H1 (cell line): Measurements from ENCODE around the gene FMN2. TPM values are rescaled to one million over a fixed set of nuclear protein-coding genes. Genes with fewer than 3 reads are reported as not detected.

Source experiments
- CTCF ChIA-PET: fragments of 300-600 bp; sonication (Branson Sonifier 250); formaldehyde crosslinking; loops from one replicate; lab custom pipeline; 2021; ENCODE audit not compliant: partially characterized antibody; lab: Charles Lee
- POLR2A ChIA-PET: fragments of 300-600 bp; sonication (Branson Sonifier 250); formaldehyde crosslinking; loops from one replicate; lab custom pipeline; 2021; ENCODE audit warnings: inconsistent platforms; ENCODE audit not compliant: partially characterized antibody; lab: Charles Lee
- DNase-seq, 2 experiments: peaks; one replicate each; pipeline versions ENCODE4 v3.0.0 to v3.0.0-alpha.2; 2010 to 2022; ENCODE audit warnings: low spot score in 2 of 2, low read depth in 1 of 2, mixed read lengths in 1 of 2
- FAIRE-seq: peaks from 2 replicates; lab custom pipeline; 2011; peaks lifted over from hg19 to GRCh38; lab: Jason Lieb, UNC
- H2AFZ ChIP-seq: 2 replicates; pipeline ENCODE4 v1.8.1; 2012; ENCODE audit warnings: low read length, inconsistent platforms
- H2AK5ac ChIP-seq: 2 replicates; pipeline ENCODE4 v1.6.1; 2013; ENCODE audit warnings: low read depth, low read length
- H2BK120ac ChIP-seq: replicated peaks from 2 replicates; pipeline ENCODE3; 2013; ENCODE audit warnings: low read depth, low read length, inconsistent platforms
- H2BK12ac ChIP-seq: 2 replicates; pipeline ENCODE4 v1.6.1; 2013; ENCODE audit warnings: low read depth, low read length
- H2BK15ac ChIP-seq: 2 replicates; pipeline ENCODE4 v1.6.1; 2013; ENCODE audit warnings: low read length
- H2BK20ac ChIP-seq: 2 replicates; pipeline ENCODE4 v1.6.1; 2013; ENCODE audit warnings: low read length
- H2BK5ac ChIP-seq: 2 replicates; pipeline ENCODE4 v1.6.1; 2013; ENCODE audit warnings: low read depth, low read length
- H3K14ac ChIP-seq: 2 replicates; pipeline ENCODE4 v1.6.1; 2013; ENCODE audit warnings: inconsistent platforms; ENCODE audit not compliant: insufficient read length
- H3K18ac ChIP-seq: 2 replicates; pipeline ENCODE4 v1.6.1; 2013; ENCODE audit warnings: low read length; ENCODE audit errors: extremely low read depth
- H3K23ac ChIP-seq: 2 replicates; pipeline ENCODE4 v1.6.1; 2013; ENCODE audit warnings: inconsistent platforms; ENCODE audit not compliant: insufficient read length
- H3K23me2 ChIP-seq: 2 replicates; pipeline ENCODE4 v1.6.1; 2013; ENCODE audit warnings: low read depth, low read length
- H3K27ac ChIP-seq: 2 replicates; pipeline ENCODE4 v1.6.1; 2011; ENCODE audit warnings: low read depth, low read length, inconsistent platforms
- H3K27me3 ChIP-seq, 4 experiments: replicated peaks in 1 of 4; 1 replicate in 1 of 4; 2 replicates in 3 of 4; pipeline versions ENCODE4 v1.6.1 to v1.8.1; 2011 to 2013; ENCODE audit warnings: low read length in 3 of 4, mild to moderate bottlenecking in 3 of 4, inconsistent platforms in 2 of 4, mixed read lengths in 2 of 4, moderate library complexity in 1 of 4; ENCODE audit not compliant: control insufficient read depth in 3 of 4, insufficient read depth in 3 of 4; ENCODE audit errors: extremely low read depth in 1 of 4
- H3K36me3 ChIP-seq, 4 experiments: 2 replicates each; pipeline versions ENCODE4 v1.6.1 to v1.8.1; 2011 to 2013; ENCODE audit warnings: mild to moderate bottlenecking in 4 of 4, low read length in 3 of 4, moderate library complexity in 2 of 4, control low read depth in 1 of 4, inconsistent platforms in 1 of 4; ENCODE audit not compliant: insufficient read depth in 4 of 4, control insufficient read depth in 2 of 4
- H3K4ac ChIP-seq: replicated peaks from 2 replicates; pipeline ENCODE3; 2013; ENCODE audit warnings: low read length, low read depth, mixed read lengths, inconsistent platforms; ENCODE audit not compliant: insufficient read length
- H3K4me1 ChIP-seq, 4 experiments: replicated peaks in 1 of 4; 1 replicate in 1 of 4; 2 replicates in 3 of 4; pipeline versions ENCODE4 v1.6.1 to v1.8.1; 2011 to 2013; ENCODE audit warnings: low read length in 3 of 4, inconsistent platforms in 2 of 4, mixed read lengths in 1 of 4; ENCODE audit not compliant: insufficient read depth in 4 of 4, control insufficient read depth in 3 of 4
- H3K4me2 ChIP-seq, 2 experiments: 2 replicates each; pipeline versions ENCODE4 v1.6.1 to v1.8.1; 2011 to 2013; ENCODE audit warnings: low read depth in 2 of 2, low read length in 2 of 2, control low read depth in 1 of 2, inconsistent platforms in 1 of 2, mild to moderate bottlenecking in 1 of 2; ENCODE audit not compliant: insufficient read depth in 1 of 2
- H3K4me3 ChIP-seq, 4 experiments: fragments of 200-600, 300-600 bp in 1 of 4; sonication (generic), shearing (Covaris generic), sonication (Bioruptor Twin) in 1 of 4; 2 replicates each; pipeline versions ENCODE4 v1.5.1 to v1.8.1; 2011 to 2016; ENCODE audit warnings: low read length in 4 of 4, low read depth in 3 of 4, control low read depth in 2 of 4, inconsistent platforms in 2 of 4, mild to moderate bottlenecking in 2 of 4, mixed read lengths in 1 of 4, moderate library complexity in 1 of 4; ENCODE audit not compliant: insufficient read depth in 2 of 4; ENCODE audit errors: extremely low read depth in 1 of 4
- H3K56ac ChIP-seq: replicated peaks from 2 replicates; pipeline ENCODE3; 2013; ENCODE audit warnings: low read depth, mild to moderate bottlenecking, mixed read lengths, low read length, inconsistent platforms; ENCODE audit not compliant: insufficient read length
- H3K79me1 ChIP-seq: 2 replicates; pipeline ENCODE4 v1.6.1; 2013; ENCODE audit warnings: low read depth, low read length, control low read depth
- H3K79me2 ChIP-seq, 2 experiments: 2 replicates each; pipeline versions ENCODE4 v1.6.1 to v1.8.1; 2012 to 2013; ENCODE audit warnings: low read length in 2 of 2, mild to moderate bottlenecking in 2 of 2, inconsistent platforms in 1 of 2; ENCODE audit not compliant: insufficient read depth in 2 of 2, control insufficient read depth in 1 of 2
- H3K9ac ChIP-seq, 4 experiments: replicated peaks in 1 of 4; 1 replicate in 1 of 4; 2 replicates in 3 of 4; pipeline versions ENCODE4 v1.6.1 to v1.8.1; 2011 to 2013; ENCODE audit warnings: low read depth in 3 of 4, low read length in 3 of 4, control low read depth in 2 of 4, mild to moderate bottlenecking in 2 of 4, moderate library complexity in 2 of 4, inconsistent platforms in 1 of 4; ENCODE audit errors: extremely low read depth in 1 of 4
- H3K9me3 ChIP-seq, 2 experiments: 2 replicates each; pipeline versions ENCODE4 v1.6.1 to v1.8.1; 2012 to 2013; ENCODE audit warnings: mild to moderate bottlenecking in 2 of 2, moderate library complexity in 2 of 2, control low read depth in 1 of 2, inconsistent platforms in 1 of 2, low read depth in 1 of 2, low read length in 1 of 2, mixed read lengths in 1 of 2; ENCODE audit not compliant: insufficient read depth in 2 of 2
- H4K20me1 ChIP-seq, 2 experiments: replicated peaks in 1 of 2; 2 replicates each; pipeline versions ENCODE3 to v1.8.1; 2011 to 2013; ENCODE audit warnings: inconsistent platforms in 2 of 2, low read length in 2 of 2, mild to moderate bottlenecking in 1 of 2; ENCODE audit not compliant: insufficient read depth in 2 of 2, control insufficient read depth in 1 of 2
- H4K5ac ChIP-seq: 2 replicates; pipeline ENCODE4 v1.6.1; 2013; ENCODE audit warnings: low read length, low read depth, mixed read lengths, inconsistent platforms; ENCODE audit not compliant: insufficient read length
- H4K8ac ChIP-seq: 2 replicates; pipeline ENCODE4 v1.8.0; 2013; ENCODE audit warnings: mild to moderate bottlenecking, moderate library complexity, low read length, inconsistent platforms; ENCODE audit not compliant: insufficient read depth; ENCODE audit errors: extremely low read depth
- H4K91ac ChIP-seq: replicated peaks from 2 replicates; pipeline ENCODE3; 2013; ENCODE audit warnings: low read length, mixed read lengths, inconsistent platforms; ENCODE audit not compliant: insufficient read length
- CHD1 ChIP-seq: IDR thresholded peaks from 2 replicates; pipeline ENCODE4 v1.6.1; 2012; ENCODE audit warnings: low read depth, low read length, improper control_type of control experiment
- CREB1 ChIP-seq: IDR thresholded peaks from 2 replicates; pipeline ENCODE4 v1.6.1; 2012; ENCODE audit warnings: inconsistent platforms
- SAP30 ChIP-seq: fragments of 300-600 bp; sonication (generic); IDR thresholded peaks from 2 replicates; pipeline ENCODE4 v1.7.1; 2012; ENCODE audit warnings: low read length, moderate library complexity, mild to moderate bottlenecking, inconsistent platforms; ENCODE audit not compliant: insufficient read depth, insufficient replicate concordance
- TBP ChIP-seq: IDR thresholded peaks from 2 replicates; pipeline ENCODE4 v1.6.1; 2011; ENCODE audit warnings: low read depth, low read length, improper control_type of control experiment
- polyA plus RNA-seq, 7 experiments: library from polyadenylated mRNA; depleted of rRNA in 3 of 7; stranded (reverse) in 5 of 7; unstranded in 2 of 7; fragments of >200 nt in 5 of 7; fragments of 200-250 nt in 2 of 7; gene quantifications; 1 replicate in 5 of 7; 2 replicates in 1 of 7; 4 replicates in 1 of 7; pipeline versions ENCODE4 v1.2.1 to v1.2.3, GENCODE V29; 2011 to 2013; ENCODE audit warnings: missing spikeins in 2 of 7, mixed read lengths in 2 of 7
- total RNA-seq: library from RNA; stranded (reverse); fragmentation: NEBNext Ultra II Directional; extraction: Animal tissue kit (Norgen Biotek cat#: 25700); gene quantifications from 2 replicates; pipeline ENCODE4 v1.2.1, GENCODE V29; 2021

The FMN2 gene
- total and polyA plus RNA-seq, 2 of the 8 experiments (the other 6 are each of a cell fraction or from before 2014, with no cell fraction given), result 0.83 to 2.0 TPM

DNA sequence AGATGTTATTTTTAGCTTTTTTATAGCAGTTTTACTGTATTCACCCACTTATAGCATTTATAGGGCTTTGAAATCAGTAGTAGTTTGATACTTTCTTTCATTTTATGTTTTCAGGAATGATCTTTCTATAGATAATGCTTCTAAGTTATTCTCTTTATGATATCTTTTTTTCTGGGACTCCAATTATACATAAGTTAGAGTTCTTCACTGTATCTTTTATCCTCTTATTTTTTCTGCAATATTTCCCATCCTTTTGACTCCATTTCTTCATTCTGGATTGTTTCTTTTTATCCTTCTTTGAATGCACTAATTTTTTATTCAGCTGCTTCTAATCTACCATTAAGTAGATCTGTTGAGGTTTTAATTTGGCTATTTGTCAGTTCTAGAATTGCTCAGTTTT, 73.1 kb downstream of the FMN2 start:
- H3K4ac ChIP-seq, result no peak overlapping the region
- H3K14ac ChIP-seq, result no peak overlapping the region
- no peaks in the 10 kb centered on the region for H3K79me1 ChIP-seq
- H3K27me3 ChIP-seq, result no peaks in the 10 kb centered on the region
- no peak for DNase-seq
- no peaks in the 10 kb centered on the region for H3K4me1 ChIP-seq
- H2AFZ ChIP-seq, result no peak overlapping the region
- no peak overlapping the region for H3K4me3 ChIP-seq
- no peak overlapping the region for H2BK5ac ChIP-seq
- no peak overlapping the region for H2BK12ac ChIP-seq
- no peak overlapping the region for H3K23ac ChIP-seq
- H3K79me2 ChIP-seq, result no peaks in the 10 kb centered on the region
- H4K8ac ChIP-seq, result no peak overlapping the region
- no peaks in the 10 kb centered on the region for H4K20me1 ChIP-seq
- CTCF ChIA-PET, result interaction anchor here (0.9 to 2.1 kb wide), 3 partner anchors 14 to 160 kb away, joined by 3 to 13 read pairs (median 6); no protein-coding TSS in a partner anchor
- H4K91ac ChIP-seq, result no peak overlapping the region
- no peak overlapping the region for H3K4me2 ChIP-seq
- no peaks in the 10 kb centered on the region for H3K23me2 ChIP-seq
- no peak overlapping the region for H3K18ac ChIP-seq
- POLR2A ChIA-PET, result no interaction called here
- no peak overlapping the region for H4K5ac ChIP-seq
- FAIRE-seq, result no peak
- no peak overlapping the region for H3K56ac ChIP-seq
- no peak overlapping the region for H2BK15ac ChIP-seq
- no peaks in the 10 kb centered on the region; a peak in 1 of 4 replicates for H3K9me3 ChIP-seq
- H3K27ac ChIP-seq, result no peak overlapping the region
- no peak overlapping the region for H3K9ac ChIP-seq
- H2AK5ac ChIP-seq, result no peak overlapping the region
- H2BK20ac ChIP-seq, result no peak overlapping the region
- H2BK120ac ChIP-seq, result no peak overlapping the region
- no peaks in the 10 kb centered on the region for H3K36me3 ChIP-seq
- TF ChIP-seq CREB1 (no peak), SAP30 (no peak), CHD1 (no peak), TBP (no peak)
